ENCODE results near the gene CRAT. TPM values are rescaled to one million over a fixed set of nuclear protein-coding genes. Genes with fewer than 3 reads are reported as not detected.

CRAT gene
- polyA plus RNA-seq (2011; rRNA removed) (24.3 and 29.3 TPM in 2 replicates), polyA minus RNA-seq (2011; rRNA and poly(A)+ RNA removed) (24.9 and 35.0 TPM in 2 replicates)

DNA sequence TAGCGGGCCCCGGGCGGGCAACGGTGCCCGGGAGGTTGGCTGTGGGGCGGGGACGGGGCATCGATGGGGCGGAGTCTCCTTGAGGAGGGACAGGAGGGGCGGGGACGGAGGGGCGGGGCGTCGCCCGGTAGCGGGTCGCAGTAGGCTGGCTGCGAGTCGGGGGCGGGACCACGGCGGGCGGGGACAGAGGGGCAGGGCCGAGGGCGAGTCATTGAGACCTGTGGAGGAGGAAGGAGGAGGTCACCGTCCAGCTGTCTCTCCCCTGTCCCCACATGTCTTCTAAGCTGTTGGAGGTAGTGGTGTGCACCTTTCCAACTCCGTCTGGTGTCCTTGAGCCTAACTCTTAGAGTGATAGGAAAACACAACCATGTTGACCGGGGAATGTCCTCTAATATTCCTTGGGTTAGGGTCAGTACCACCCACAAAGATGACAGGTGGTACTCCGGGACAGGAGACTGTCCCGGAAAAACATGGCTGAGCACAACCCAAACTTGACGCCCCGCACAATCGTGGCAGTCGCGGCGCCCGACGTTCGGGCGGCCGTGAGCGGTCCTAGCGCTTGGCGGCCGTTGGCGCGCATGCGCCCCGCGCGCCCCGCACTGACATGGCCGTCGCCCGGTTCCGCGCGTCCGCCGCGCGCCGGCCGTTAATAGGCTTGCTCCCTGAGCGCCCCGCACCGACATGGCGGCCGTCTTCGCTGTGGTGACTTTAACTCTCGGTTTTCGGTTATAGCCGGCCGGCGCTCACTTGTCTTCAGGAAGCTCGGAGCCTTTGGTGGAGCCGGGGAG lies at the start of gene CRAT, which contains the start of gene PTPA:
TSS of gene CRAT (minus strand) at position 54 of the 788 bp plus-strand sequence. CDS start 284 bp downstream, outside the sequence.
TSS of gene PTPA (plus strand) at position 676 of the 788 bp plus-strand sequence. CDS start 186 bp downstream, outside the sequence.
- TF ChIP-seq CTCF (IDR thresholded peaks at IDR 0.05; ENCODE audit: low read depth, low read length), result no peak
- POLR2A ChIA-PET, result interaction anchor here (0.7 kb wide), 1 partner anchor 74 kb away, joined by 3 read pairs; no protein-coding TSS in a partner anchor
- CTCF ChIA-PET, result interaction anchor here (0.7 to 1.7 kb wide), 2 partner anchors 21 to 25 kb away, joined by 3 to 6 read pairs; no protein-coding TSS in a partner anchor

DNA sequence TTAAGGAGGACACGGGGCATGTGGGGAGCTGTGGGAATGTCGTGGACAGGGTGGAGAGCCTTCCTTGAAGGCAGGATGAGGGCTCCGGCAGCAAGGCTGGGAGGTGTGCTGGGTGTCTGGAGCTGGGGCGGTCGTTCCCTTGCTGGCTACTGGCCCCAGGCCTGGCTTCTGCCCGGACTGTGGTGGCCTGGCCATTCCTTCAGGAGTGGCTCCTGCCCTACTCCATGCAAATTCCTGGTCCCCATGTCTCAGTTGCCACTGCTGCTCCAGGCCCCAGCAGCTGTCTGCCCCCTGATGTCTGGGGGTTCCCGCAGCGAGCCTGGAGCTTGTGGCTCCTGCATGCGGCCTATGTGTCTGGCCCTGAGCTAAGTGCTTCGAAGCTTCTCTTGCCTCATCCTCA lies 45.6 kb upstream of the CRAT start:
- CTCF ChIA-PET, result no interaction called here
- no peak for DNase-seq (ENCODE audit: low read depth, low spot score)

More for the DNA sequence above, at the start of gene CRAT, which contains the start of gene PTPA:
- Histone ChIP-seq H3K27ac (ENCODE audit: low read depth, low read length) (peak within 1 kb of the TSS; percentile 84), H3K27me3 (ENCODE audit: control insufficient read depth, insufficient read depth, low read length) (no peaks in the 10 kb centered on the region), H3K9me3 (ENCODE audit: control insufficient read depth, insufficient read depth, low read length) (no peaks in the 10 kb centered on the region), H3K4me3 (ENCODE audit: low read depth, low read length) (peak within 1 kb of the TSS; percentile 87)
- DNase-seq (ENCODE audit: low read depth, low spot score), result peak; percentile 85

GRCh38 chr9:129154866-129155477 lies 44.4 kb upstream of the CRAT start:
- H3K27ac ChIP-seq (ENCODE audit: low read depth, low read length), result no peak overlapping the region
- no peaks in the 10 kb centered on the region; the same call in 1 of the 2 replicates for H3K9me3 ChIP-seq (ENCODE audit: control insufficient read depth, insufficient read depth, low read length)
- ChIA-PET CTCF (interaction anchor here (0.7 kb wide), 1 partner anchor 13 kb away, joined by 3 read pairs; no protein-coding TSS in a partner anchor), POLR2A (no interaction called here)
- no peak for DNase-seq (ENCODE audit: low read depth, low spot score)
- H3K4me3 ChIP-seq (ENCODE audit: low read depth, low read length), result no peak overlapping the region
- no peaks in the 10 kb centered on the region for H3K27me3 ChIP-seq (ENCODE audit: control insufficient read depth, insufficient read depth, low read length)
- TF ChIP-seq CTCF (IDR thresholded peaks at IDR 0.05; ENCODE audit: low read depth, low read length), result no peak

More for the DNA sequence above, 45.6 kb upstream of the CRAT start:
- POLR2A ChIA-PET, result no interaction called here
- no peaks in the 10 kb centered on the region for H3K27me3 ChIP-seq (ENCODE audit: control insufficient read depth, insufficient read depth, low read length)
- no peak for TF ChIP-seq CTCF (IDR thresholded peaks at IDR 0.05; ENCODE audit: low read depth, low read length)
- H3K27ac ChIP-seq (ENCODE audit: low read depth, low read length), result no peak overlapping the region
- H3K9me3 ChIP-seq (ENCODE audit: control insufficient read depth, insufficient read depth, low read length), result peaks cover 2% of the 10 kb centered on the region
- no peak overlapping the region for H3K4me3 ChIP-seq (ENCODE audit: low read depth, low read length)

DNA sequence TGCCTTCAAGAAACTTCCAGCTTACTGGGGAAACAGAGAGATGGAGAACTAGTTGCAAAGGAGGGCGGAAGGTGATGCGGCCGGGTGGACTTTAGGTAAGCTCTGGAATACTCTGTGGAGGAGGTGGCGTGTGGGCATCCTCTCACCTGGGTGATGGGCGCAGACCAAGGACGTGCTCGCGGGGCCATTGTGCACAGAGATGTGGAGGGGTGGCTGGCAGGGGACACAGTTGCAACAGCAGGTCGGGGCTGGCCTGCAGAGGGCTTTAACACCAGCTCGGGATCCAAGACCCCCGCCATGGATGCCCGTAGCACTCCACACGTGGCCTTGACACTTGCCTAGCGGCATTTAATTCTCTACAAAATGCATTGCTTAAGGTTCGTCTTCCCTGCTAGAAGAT lies 40.9 kb upstream of the CRAT start:
- CTCF ChIA-PET, result interaction anchor here (1.1 to 1.3 kb wide), 2 partner anchors 8 to 20 kb away, joined by 4 read pairs; no protein-coding TSS in a partner anchor
- TF ChIP-seq CTCF (IDR thresholded peaks at IDR 0.05; ENCODE audit: low read depth, low read length), result no peak
- H3K9me3 ChIP-seq (ENCODE audit: control insufficient read depth, insufficient read depth, low read length), result no peaks in the 10 kb centered on the region; the same call in 1 of the 2 replicates
- DNase-seq (ENCODE audit: low read depth, low spot score), result no peak
- no peak overlapping the region for H3K4me3 ChIP-seq (ENCODE audit: low read depth, low read length)
- POLR2A ChIA-PET, result interaction anchor here (0.5 to 1.1 kb wide), 2 partner anchors 8 to 662 kb away, joined by 3 to 4 read pairs; no protein-coding TSS in a partner anchor
- H3K27ac ChIP-seq (ENCODE audit: low read depth, low read length), result no peak overlapping the region
- no peaks in the 10 kb centered on the region for H3K27me3 ChIP-seq (ENCODE audit: control insufficient read depth, insufficient read depth, low read length)

Measured in AG04450 (cell line).